ENCODE measurements around the gene PRRX1. TPM values are rescaled to one million over a fixed set of nuclear protein-coding genes. Genes with fewer than 3 reads are reported as not detected.

The PRRX1 gene
- total RNA-seq = 10 to 100 TPM in 3 of 8 experiments, 1 to 10 TPM in 1, under 1 TPM in 4; 0.11 to 93.4 (median 1.00) TPM

DNA sequence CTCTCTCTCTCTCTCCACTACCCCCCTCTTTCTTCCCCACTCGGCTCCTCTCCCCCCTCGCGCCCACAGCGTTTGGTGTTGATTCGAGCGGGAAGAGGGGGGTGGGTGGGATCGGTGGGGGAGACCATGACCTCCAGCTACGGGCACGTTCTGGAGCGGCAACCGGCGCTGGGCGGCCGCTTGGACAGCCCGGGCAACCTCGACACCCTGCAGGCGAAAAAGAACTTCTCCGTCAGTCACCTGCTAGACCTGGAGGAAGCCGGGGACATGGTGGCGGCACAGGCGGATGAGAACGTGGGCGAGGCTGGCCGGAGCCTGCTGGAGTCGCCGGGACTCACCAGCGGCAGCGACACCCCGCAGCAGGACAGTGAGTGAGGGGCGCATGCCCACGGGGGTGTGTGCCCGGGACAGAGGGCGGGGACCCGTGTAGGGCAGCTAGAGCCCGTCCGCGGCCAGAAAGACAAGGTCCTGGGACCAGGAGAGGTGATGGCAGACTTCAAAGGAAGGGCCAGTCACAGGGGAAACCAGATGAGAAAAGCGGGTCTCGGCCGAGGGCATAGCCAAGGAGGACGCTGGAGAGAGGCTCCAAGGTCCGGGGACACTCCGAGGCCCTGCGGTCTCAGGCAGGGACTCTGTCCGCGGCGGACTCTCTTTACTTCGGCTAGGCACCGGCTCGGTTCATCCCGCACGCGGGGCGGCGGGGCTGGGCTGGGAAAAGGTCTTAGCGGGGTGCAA is at the start of gene PRRX1:
Gene PRRX1, plus strand, starts transcription at position 39 of the 735 bp plus-strand sequence. Its CDS starts 88 bp downstream, at position 127.
- in situ Hi-C loops (cut with MboI; ENCODE audit: low pct_unique_long_range_greater_than_20kb in 2 of 9, low sequenced_read_pairs in 9 of 9, unreplicated experiment in 9 of 9) = loop anchor here in 1 of 9 experiments (10.0 to 25.0 kb wide), 2 partner anchors 109 to 452 kb away; no protein-coding TSS in a partner anchor
- WGBS, 10 experiments = 0 to 2% (median 1%) methylated on average over 1 to 28 of the region's 56 CpGs; no CpG with 5 or more reads in 5 of the 10 experiments
- ATAC-seq (replicated peaks in 6 of 8) = peak; percentile 8 to 73 (median 68)
- H3K4me3 ChIP-seq = peak within 1 kb of the TSS; percentile 18 to 41 (median 28)
- peaks cover 10 to 40% of the 10 kb centered on the region in 2 donors for H3K4me1 ChIP-seq (replicated peaks in 1 of 2)
- H3K27ac ChIP-seq = no peak within 1 kb of the TSS

DNA sequence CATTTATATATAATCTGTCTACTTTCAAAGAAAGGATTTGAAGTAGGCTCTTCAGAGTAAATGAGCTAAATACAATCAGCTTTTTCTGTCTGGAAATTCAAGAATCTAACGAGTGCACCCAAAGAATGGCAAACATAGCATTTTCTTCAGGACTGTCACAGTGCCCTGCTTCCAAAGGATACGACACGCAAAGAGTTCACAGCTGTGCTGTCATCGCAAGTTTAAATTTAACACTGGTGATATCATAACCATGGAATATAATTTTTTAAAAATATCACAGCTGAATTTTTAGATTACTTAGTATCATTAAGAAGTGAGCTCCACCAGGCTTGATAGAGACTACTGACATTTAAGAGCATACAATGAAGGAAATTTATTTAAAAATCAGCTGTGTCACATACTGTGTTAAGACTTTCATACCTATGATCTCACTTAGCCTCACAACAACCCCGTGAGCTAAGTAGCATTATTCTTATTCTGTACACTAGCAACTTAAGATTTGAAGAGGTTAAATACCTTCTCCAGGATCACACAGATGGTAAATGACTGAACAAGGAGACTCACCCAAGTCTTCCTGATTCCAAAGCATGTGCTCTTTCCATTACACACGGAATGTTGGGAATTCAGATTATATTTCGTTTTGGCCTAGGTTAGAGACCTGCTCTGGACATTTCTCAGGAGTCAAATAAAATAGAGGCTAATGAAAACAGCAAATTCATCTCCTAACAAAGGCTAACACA is 46.2 kb upstream of the PRRX1 start:
- no peak for ATAC-seq (replicated peaks in 6 of 8)
- H3K27ac ChIP-seq = no peak overlapping the region
- in situ Hi-C loops (cut with MboI; ENCODE audit: low pct_unique_long_range_greater_than_20kb in 2 of 9, low sequenced_read_pairs in 9 of 9, unreplicated experiment in 9 of 9) = no loop called here
- H3K4me3 ChIP-seq = no peak overlapping the region
- no peaks in the 10 kb centered on the region for H3K4me1 ChIP-seq (replicated peaks in 1 of 2)
- 35 to 93% (median 77%) methylated on average over 4 to 7 of the region's 7 CpGs for WGBS, 10 experiments

DNA sequence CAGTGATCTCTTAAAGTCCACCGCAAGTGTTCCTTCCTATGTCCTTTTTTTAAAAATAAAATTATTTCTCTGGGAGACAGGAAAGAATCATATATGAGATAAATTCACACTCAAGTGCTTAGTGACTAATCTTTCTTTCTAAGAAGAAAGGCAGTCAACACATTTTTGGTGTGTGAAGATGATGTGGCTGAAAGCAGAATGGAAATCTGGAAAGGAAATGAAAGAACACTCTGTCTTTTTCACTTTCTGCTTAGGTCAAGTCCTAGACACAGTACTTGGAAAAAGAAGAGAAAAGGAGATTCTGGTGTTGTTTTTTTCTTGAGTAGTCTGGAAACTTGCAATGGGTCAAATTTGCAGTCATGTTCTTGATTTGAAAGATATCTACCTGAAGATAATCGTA is 45.5 kb upstream of the PRRX1 start:
- Histone ChIP-seq H3K27ac (no peak overlapping the region), H3K4me1 (replicated peaks in 1 of 2) (no peaks in the 10 kb centered on the region), H3K4me3 (no peak overlapping the region)
- 0 to 100% (median 85%) methylated on average over 1 to 2 of the region's 2 CpGs for WGBS, 10 experiments
- in situ Hi-C loops (cut with MboI; ENCODE audit: low pct_unique_long_range_greater_than_20kb in 2 of 9, low sequenced_read_pairs in 9 of 9, unreplicated experiment in 9 of 9) = no loop called here
- no peak for ATAC-seq (replicated peaks in 6 of 8)

DNA sequence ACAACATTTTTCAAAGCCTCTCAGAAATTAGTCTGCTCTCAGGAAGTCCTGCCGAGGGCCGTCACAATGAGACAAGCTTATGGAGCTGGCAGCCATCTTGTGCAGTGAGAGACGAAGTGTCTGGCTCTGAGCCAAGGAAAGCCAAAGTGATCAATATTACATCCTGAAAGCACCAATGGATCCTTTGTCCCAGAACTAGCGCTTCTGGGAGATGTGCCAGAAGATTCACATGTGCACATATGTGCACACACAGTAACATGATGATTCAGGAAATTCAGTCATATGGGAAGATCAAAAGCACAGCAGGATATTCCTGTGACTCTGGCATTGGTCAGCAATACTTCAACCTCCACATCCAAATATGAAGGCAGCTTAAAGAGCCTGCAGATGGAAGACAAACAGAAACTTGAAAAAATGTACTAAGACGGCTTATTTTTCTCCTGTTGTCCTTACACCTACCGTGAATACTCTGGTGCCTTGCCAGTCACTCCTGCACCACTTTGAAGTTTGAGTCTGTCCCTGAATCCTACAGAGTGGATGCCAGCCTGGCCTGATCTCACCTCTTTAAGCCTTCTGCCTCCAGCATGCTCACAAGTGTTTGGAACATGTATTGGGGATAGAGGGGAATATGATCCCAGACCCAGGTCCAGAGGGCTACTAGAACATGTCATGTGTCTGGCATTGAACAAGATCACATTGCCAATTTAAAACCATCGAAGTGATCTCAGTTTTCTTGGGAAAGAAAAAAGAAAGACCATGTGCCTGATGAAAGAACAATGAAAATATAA is 44.5 kb upstream of the PRRX1 start:
- Histone ChIP-seq H3K27ac (no peak overlapping the region), H3K4me1 (replicated peaks in 1 of 2) (no peaks in the 10 kb centered on the region), H3K4me3 (no peak overlapping the region)
- ATAC-seq (replicated peaks in 6 of 8) = peak in 2 of 8 experiments; percentile 49 to 64
- WGBS, 10 experiments = 0 to 100% (median 67%) methylated on average over 1 to 7 of the region's 7 CpGs
- in situ Hi-C loops (cut with MboI; ENCODE audit: low pct_unique_long_range_greater_than_20kb in 2 of 9, low sequenced_read_pairs in 9 of 9, unreplicated experiment in 9 of 9) = no loop called here

DNA sequence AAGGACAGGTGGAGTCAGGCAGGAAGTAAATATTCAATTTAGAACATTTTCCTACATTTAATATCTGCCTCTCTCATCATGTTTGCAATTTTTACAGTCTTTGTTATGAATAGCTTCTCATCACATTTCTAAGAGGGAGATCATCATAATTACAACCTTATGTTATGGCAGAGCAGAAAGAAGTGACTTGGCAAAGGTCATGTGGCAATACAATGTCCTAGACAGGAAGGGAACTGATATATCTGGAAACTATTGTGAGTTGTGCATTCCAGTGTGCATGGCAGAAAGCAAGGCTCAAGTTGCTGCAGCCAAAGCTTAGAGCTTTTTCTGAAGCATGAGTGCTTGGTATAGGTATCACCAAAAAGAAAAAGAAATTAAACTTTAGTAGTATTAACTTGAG is 43.8 kb upstream of the PRRX1 start:
- H3K4me1 ChIP-seq (replicated peaks in 1 of 2) = no peaks in the 10 kb centered on the region
- H3K27ac ChIP-seq = no peak overlapping the region
- in situ Hi-C loops (cut with MboI; ENCODE audit: low pct_unique_long_range_greater_than_20kb in 2 of 9, low sequenced_read_pairs in 9 of 9, unreplicated experiment in 9 of 9) = no loop called here
- no peak for ATAC-seq (replicated peaks in 6 of 8)
- H3K4me3 ChIP-seq = no peak overlapping the region

DNA sequence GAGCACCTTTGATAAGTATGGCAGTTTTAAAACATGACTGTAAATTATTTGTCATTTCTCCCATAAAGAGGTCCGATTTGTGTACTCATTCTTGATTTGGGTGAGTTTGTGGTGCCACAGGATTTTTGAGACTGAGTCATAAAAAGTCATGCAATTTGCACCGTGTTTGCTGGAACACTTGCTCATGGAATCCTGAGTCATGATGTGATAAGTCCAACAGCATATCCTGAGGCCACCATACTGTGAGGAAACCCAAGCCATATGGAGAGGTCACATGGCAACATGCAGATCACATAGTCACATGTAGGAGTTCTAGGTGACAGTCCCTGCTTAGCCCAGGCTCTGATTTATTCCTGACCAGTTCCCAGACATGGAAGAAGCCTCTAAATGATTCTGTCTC is 40.8 kb upstream of the PRRX1 start:
- ATAC-seq (replicated peaks in 6 of 8) = peak in 4 of 8 experiments; percentile 19 to 88 (median 61)
- Histone ChIP-seq H3K27ac (no peak overlapping the region), H3K4me1 (replicated peaks in 1 of 2) (no peaks in the 10 kb centered on the region), H3K4me3 (no peak overlapping the region)
- 0 to 100% (median 44%) methylated on average over 1 to 2 of the region's 2 CpGs; no CpG with 5 or more reads in 2 of the 10 experiments for WGBS, 10 experiments
- in situ Hi-C loops (cut with MboI; ENCODE audit: low pct_unique_long_range_greater_than_20kb in 2 of 9, low sequenced_read_pairs in 9 of 9, unreplicated experiment in 9 of 9) = no loop called here

DNA sequence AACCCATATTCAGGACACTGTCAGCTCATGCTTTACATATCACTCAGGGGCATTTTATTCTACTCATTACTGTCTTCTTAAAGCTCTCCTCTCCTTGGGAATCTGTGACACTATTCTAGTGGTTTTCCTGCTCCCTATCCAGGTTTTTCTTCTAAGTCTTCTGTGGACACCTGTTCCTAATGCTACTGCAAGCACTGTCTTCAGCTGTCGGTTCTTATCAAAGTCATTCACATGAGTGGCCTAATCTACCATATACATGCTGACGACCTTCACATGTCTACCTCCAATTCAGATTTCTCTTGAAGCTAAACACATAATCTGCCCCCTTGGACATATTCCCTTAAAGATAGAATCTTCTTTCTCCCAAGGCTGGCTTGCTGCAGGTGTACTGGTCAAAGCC is 39.8 kb upstream of the PRRX1 start:
- 71 to 100% (median 88%) methylated on average over 1 to 2 of the region's 2 CpGs; no CpG with 5 or more reads in 3 of the 10 experiments for WGBS, 10 experiments
- ATAC-seq (replicated peaks in 6 of 8) = no peak
- in situ Hi-C loops (cut with MboI; ENCODE audit: low pct_unique_long_range_greater_than_20kb in 2 of 9, low sequenced_read_pairs in 9 of 9, unreplicated experiment in 9 of 9) = no loop called here
- Histone ChIP-seq H3K27ac (no peak overlapping the region), H3K4me3 (no peak overlapping the region), H3K4me1 (replicated peaks in 1 of 2) (no peaks in the 10 kb centered on the region)

DNA sequence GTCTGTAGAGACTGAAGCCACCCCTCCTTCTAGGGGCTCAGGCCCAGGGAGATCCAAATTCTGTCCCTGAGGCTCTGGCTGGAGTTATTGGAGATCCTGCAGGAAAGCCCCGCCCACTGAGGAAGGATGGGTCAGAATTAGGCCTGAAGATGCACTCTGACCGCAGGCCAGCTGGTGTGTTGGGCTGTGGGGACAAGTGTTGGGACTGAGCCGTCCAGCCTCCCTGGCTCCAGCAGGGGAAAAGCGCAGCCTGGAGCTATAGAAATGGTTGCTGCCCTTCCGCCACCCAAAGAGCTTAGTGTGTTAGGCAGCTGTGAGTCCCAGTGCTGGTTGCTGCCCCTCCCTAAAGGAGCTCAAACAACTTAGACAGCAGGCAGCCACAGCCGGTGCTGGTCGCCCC is 33.0 kb upstream of the PRRX1 start:
- Histone ChIP-seq H3K4me1 (replicated peaks in 1 of 2) (no peaks in the 10 kb centered on the region), H3K4me3 (no peak overlapping the region), H3K27ac (no peak overlapping the region)
- no peak for ATAC-seq (replicated peaks in 6 of 8)
- in situ Hi-C loops (cut with MboI; ENCODE audit: low pct_unique_long_range_greater_than_20kb in 2 of 9, low sequenced_read_pairs in 9 of 9, unreplicated experiment in 9 of 9) = no loop called here
- WGBS, 10 experiments = 90 to 100% (median 100%) methylated on average over 1 to 4 of the region's 7 CpGs; no CpG with 5 or more reads in 7 of the 10 experiments

DNA sequence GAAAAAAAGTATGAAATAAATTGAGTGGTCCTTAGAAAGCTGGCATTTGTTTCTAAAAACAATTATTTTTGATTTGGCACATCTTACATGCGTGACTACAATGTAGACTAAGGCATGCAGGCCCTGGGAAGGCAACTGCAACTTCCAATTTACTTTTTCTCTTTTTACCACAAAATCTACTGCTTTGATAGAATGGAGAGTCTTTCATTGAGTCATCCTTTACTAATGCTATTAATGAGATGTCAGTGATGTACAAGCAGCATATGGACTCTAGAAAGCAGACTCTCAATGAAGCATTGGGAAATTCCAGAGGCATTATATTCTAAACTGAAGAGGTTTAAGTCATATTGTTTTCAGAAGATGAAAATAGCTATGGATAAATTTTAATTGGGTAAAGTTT is 29.6 kb upstream of the PRRX1 start:
- whole genome bisulfite sequencing, 10 experiments = 63 to 100% (median 91%) methylated on average over 1 of the region's 1 CpG; no CpG with 5 or more reads in 3 of the 10 experiments
- ATAC-seq (replicated peaks in 6 of 8) = no peak
- H3K4me3 ChIP-seq = no peak overlapping the region
- in situ Hi-C loops (cut with MboI; ENCODE audit: low pct_unique_long_range_greater_than_20kb in 2 of 9, low sequenced_read_pairs in 9 of 9, unreplicated experiment in 9 of 9) = no loop called here
- H3K4me1 ChIP-seq (replicated peaks in 1 of 2) = no peaks in the 10 kb centered on the region
- H3K27ac ChIP-seq = no peak overlapping the region

DNA sequence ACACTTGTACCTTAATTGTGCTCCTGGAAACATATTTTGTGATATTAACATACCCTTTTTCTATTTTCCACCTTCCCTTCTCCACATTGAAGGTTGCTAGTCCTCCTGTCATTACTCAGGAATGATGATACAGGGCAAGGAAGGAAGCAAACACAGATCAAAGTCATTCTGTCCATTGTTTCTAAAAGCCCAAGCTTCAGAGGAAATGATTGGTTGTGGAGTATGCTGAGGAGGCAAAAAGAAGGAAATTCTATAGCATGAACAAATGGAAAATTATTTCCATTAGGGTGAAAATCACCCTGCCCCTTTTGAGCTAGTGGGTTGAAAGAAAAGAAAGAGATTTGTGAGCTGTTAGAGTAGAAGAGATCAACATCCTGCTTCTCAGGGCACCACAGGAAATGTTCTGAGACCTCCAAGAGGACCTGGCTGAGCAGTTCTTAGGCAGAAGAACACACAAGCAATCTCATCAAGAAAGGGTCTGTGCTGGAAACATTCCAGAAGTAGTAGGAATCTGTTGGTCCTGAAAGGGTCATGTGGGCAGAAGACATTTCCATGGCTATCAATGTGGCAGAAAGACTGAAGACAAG is 29.0 kb upstream of the PRRX1 start:
- no peak for ATAC-seq (replicated peaks in 6 of 8)
- H3K27ac ChIP-seq = no peak overlapping the region
- H3K4me3 ChIP-seq = no peak overlapping the region
- H3K4me1 ChIP-seq (replicated peaks in 1 of 2) = no peaks in the 10 kb centered on the region
- in situ Hi-C loops (cut with MboI; ENCODE audit: low pct_unique_long_range_greater_than_20kb in 2 of 9, low sequenced_read_pairs in 9 of 9, unreplicated experiment in 9 of 9) = no loop called here

DNA sequence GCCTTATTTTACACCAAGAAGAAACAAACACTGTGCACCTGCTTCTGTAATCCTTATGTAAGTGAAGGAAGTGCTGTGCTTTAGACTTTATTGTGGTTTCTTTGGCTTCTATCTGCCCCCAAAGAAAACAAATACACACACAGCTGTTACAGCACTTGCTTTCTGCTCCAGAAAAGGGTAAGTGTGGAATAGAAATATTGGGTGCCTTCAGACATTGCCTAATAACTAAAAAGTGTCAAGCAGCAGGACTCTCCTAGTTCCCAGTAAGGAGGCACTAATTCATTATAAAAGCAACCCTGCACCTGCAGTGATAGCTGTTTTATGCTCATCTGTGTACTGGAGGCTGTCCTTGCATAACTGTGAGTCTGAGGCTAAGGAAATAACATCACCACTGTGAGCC is 23.4 kb upstream of the PRRX1 start:
- no peak overlapping the region for H3K4me3 ChIP-seq
- no peak overlapping the region for H3K27ac ChIP-seq
- in situ Hi-C loops (cut with MboI; ENCODE audit: low pct_unique_long_range_greater_than_20kb in 2 of 9, low sequenced_read_pairs in 9 of 9, unreplicated experiment in 9 of 9) = no loop called here
- no peaks in the 10 kb centered on the region for H3K4me1 ChIP-seq (replicated peaks in 1 of 2)
- ATAC-seq (replicated peaks in 6 of 8) = no peak

DNA sequence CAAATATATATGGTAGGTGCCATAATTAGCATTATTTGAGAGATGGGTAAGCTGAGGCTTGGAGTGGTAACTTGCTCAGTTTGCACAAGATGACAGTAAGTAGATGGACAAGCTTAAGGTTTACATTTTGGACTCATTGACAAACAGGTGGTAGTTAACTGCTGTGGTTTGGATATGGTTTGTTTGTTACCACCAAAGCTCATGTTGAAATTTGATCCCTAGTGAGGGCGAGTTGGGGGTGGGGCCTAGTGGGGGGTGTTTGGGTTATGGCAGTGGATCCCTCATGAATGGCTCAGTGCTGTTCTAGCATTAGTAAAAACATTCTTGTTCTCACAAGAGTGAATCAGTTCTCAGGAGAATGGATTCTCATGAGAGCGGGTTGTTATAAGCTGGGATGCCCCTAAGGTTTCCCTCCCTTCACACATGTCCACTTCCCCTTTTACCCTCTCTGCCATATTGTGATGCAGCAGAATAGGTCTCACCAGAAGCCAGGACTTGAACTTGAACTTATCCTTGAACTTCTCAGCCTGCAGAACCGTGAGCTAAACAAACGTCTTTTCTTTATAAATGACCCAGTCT is 6.6 kb upstream of the PRRX1 start:
- in situ Hi-C loops (cut with MboI; ENCODE audit: low pct_unique_long_range_greater_than_20kb in 2 of 9, low sequenced_read_pairs in 9 of 9, unreplicated experiment in 9 of 9) = loop anchor here in 1 of 9 experiments (25.0 kb wide), 1 partner anchor 445 kb away; no protein-coding TSS in a partner anchor
- WGBS, 10 experiments = 26 to 100% (median 95%) methylated on average over 1 to 4 of the region's 4 CpGs; no CpG with 5 or more reads in 6 of the 10 experiments
- Histone ChIP-seq H3K27ac (no peak overlapping the region), H3K4me1 (replicated peaks in 1 of 2) (peaks cover 7 to 20% of the 10 kb centered on the region in 2 donors), H3K4me3 (no peak overlapping the region)
- ATAC-seq (replicated peaks in 6 of 8) = no peak
